Activated naive CD4-positive, alpha-beta T cell treated with anti-CD3 and anti-CD28 coated beads, Interleukin-2, amount 10 ng/mL, durations not matched to agents 7 days and 5 days (primary cell): ENCODE results near the gene RNF186.
"Not testable (repeated sequence)": the region's sequence is repeated elsewhere in the genome, so short reads cannot be mapped to it uniquely, and the experiment has no call there.

ENCODE experiments used
- CTCF ChIA-PET: fragments of 350-600 bp; sonication (Branson Sonifier 250); formaldehyde crosslinking; loops from one replicate; lab custom pipeline; 2021; ENCODE audit warnings: antibody characterized with exemption; lab: Charles Lee
- DNase-seq: peaks from one replicate; pipeline ENCODE4 v3.0.0-alpha.2; 2020
- H3K27ac Mint-ChIP-seq: one replicate; pipeline ENCODE4 v1.8.0; 2021; ENCODE audit warnings: mild to moderate bottlenecking, moderate library complexity, mixed read lengths
- H3K27me3 Mint-ChIP-seq: one replicate; pipeline ENCODE4 v1.8.0; 2021; ENCODE audit warnings: mild to moderate bottlenecking, mixed read lengths
- H3K36me3 Mint-ChIP-seq: one replicate; pipeline ENCODE4 v1.8.0; 2021; ENCODE audit warnings: mixed read lengths
- H3K4me1 Mint-ChIP-seq: one replicate; pipeline ENCODE4 v1.8.0; 2021; ENCODE audit warnings: mixed read lengths
- H3K4me3 Mint-ChIP-seq: one replicate; pipeline ENCODE4 v1.8.0; 2021; ENCODE audit warnings: mild to moderate bottlenecking, moderate library complexity, mixed read lengths
- H3K9me3 Mint-ChIP-seq: one replicate; pipeline ENCODE4 v1.8.0; 2021; ENCODE audit warnings: mixed read lengths

Gene RNF186

GRCh38 chr1:19845555-19845954 lies 30.5 kb upstream of the RNF186 start:
- no peaks in the 10 kb centered on the region for H3K36me3 Mint-ChIP-seq
- no peak overlapping the region for H3K4me3 Mint-ChIP-seq
- DNase-seq: no peak
- H3K27me3 Mint-ChIP-seq: peaks cover 32% of the 10 kb centered on the region
- H3K27ac Mint-ChIP-seq: no peak overlapping the region
- no peaks in the 10 kb centered on the region for H3K4me1 Mint-ChIP-seq
- H3K9me3 Mint-ChIP-seq: no peaks in the 10 kb centered on the region
- CTCF ChIA-PET: interaction anchor here (0.6 to 1.2 kb wide), 2 partner anchors 650 to 732 kb away, joined by 3 to 4 read pairs; no protein-coding TSS in a partner anchor

GRCh38 chr1:19844731-19845495 lies 29.8 kb upstream of the RNF186 start:
- H3K9me3 Mint-ChIP-seq: no peaks in the 10 kb centered on the region
- CTCF ChIA-PET: interaction anchor here (1.2 kb wide), 1 partner anchor 651 kb away, joined by 3 read pairs; no protein-coding TSS in a partner anchor
- peaks cover 32% of the 10 kb centered on the region for H3K27me3 Mint-ChIP-seq
- no peak for DNase-seq
- no peak overlapping the region for H3K4me3 Mint-ChIP-seq
- no peaks in the 10 kb centered on the region for H3K4me1 Mint-ChIP-seq
- no peaks in the 10 kb centered on the region for H3K36me3 Mint-ChIP-seq
- H3K27ac Mint-ChIP-seq: no peak overlapping the region

GRCh38 chr1:19840228-19840627 lies 25.1 kb upstream of the RNF186 start:
- Mint-ChIP-seq H3K4me3 (no peak overlapping the region), H3K27ac (no peak overlapping the region), H3K9me3 (no peaks in the 10 kb centered on the region), H3K36me3 (no peaks in the 10 kb centered on the region), H3K4me1 (no peaks in the 10 kb centered on the region), H3K27me3 (peaks cover 30% of the 10 kb centered on the region)
- no peak for DNase-seq
- CTCF ChIA-PET: no interaction called here

GRCh38 chr1:19837866-19838265 lies 22.8 kb upstream of the RNF186 start:
- no peaks in the 10 kb centered on the region for H3K36me3 Mint-ChIP-seq
- H3K9me3 Mint-ChIP-seq: no peaks in the 10 kb centered on the region
- no peak overlapping the region for H3K27ac Mint-ChIP-seq
- H3K27me3 Mint-ChIP-seq: peaks cover 28% of the 10 kb centered on the region
- H3K4me3 Mint-ChIP-seq: no peak overlapping the region
- CTCF ChIA-PET: no interaction called here
- DNase-seq: no peak
- H3K4me1 Mint-ChIP-seq: no peaks in the 10 kb centered on the region

GRCh38 chr1:19835578-19835977 lies 20.5 kb upstream of the RNF186 start:
- peaks cover 37% of the 10 kb centered on the region for H3K27me3 Mint-ChIP-seq
- no peaks in the 10 kb centered on the region for H3K36me3 Mint-ChIP-seq
- no peaks in the 10 kb centered on the region for H3K4me1 Mint-ChIP-seq
- H3K4me3 Mint-ChIP-seq: no peak overlapping the region
- no peak for DNase-seq
- no peak overlapping the region for H3K27ac Mint-ChIP-seq
- no peaks in the 10 kb centered on the region for H3K9me3 Mint-ChIP-seq
- CTCF ChIA-PET: no interaction called here

- Mint-ChIP-seq H3K4me3 (no peak overlapping the region), H3K27me3 (peaks cover 31% of the 10 kb centered on the region), H3K9me3 (no peaks in the 10 kb centered on the region), H3K36me3 (no peaks in the 10 kb centered on the region), H3K27ac (no peak overlapping the region), H3K4me1 (no peaks in the 10 kb centered on the region)
- CTCF ChIA-PET: no interaction called here
- DNase-seq: no peak
Observed at GRCh38 chr1:19831441-19831840, 16.4 kb upstream of the RNF186 start.

- no peak overlapping the region for H3K4me3 Mint-ChIP-seq
- H3K4me1 Mint-ChIP-seq: peaks cover 4% of the 10 kb centered on the region
- no peak overlapping the region for H3K27ac Mint-ChIP-seq
- H3K36me3 Mint-ChIP-seq: no peaks in the 10 kb centered on the region
- CTCF ChIA-PET: no interaction called here
- H3K9me3 Mint-ChIP-seq: no peaks in the 10 kb centered on the region
- DNase-seq: no peak
- peaks cover 31% of the 10 kb centered on the region for H3K27me3 Mint-ChIP-seq
Observed at GRCh38 chr1:19828546-19828945, 13.5 kb upstream of the RNF186 start.

GRCh38 chr1:19825298-19825697 lies 10.2 kb upstream of the RNF186 start:
- CTCF ChIA-PET: no interaction called here
- Mint-ChIP-seq H3K36me3 (no peaks in the 10 kb centered on the region), H3K4me1 (peaks cover 4% of the 10 kb centered on the region), H3K9me3 (no peaks in the 10 kb centered on the region), H3K27me3 (peaks cover 24% of the 10 kb centered on the region), H3K27ac (no peak overlapping the region), H3K4me3 (no peak overlapping the region)
- DNase-seq: no peak

GRCh38 chr1:19824541-19824940 lies 9.5 kb upstream of the RNF186 start:
- Mint-ChIP-seq H3K36me3 (no peaks in the 10 kb centered on the region), H3K4me3 (no peak overlapping the region), H3K27me3 (peaks cover 18% of the 10 kb centered on the region), H3K4me1 (peaks cover 4% of the 10 kb centered on the region), H3K9me3 (no peaks in the 10 kb centered on the region), H3K27ac (no peak overlapping the region)
- CTCF ChIA-PET: interaction anchor here (0.5 kb wide), 1 partner anchor 17 kb away, joined by 3 read pairs; no protein-coding TSS in a partner anchor
- no peak for DNase-seq

GRCh38 chr1:19824036-19824435 lies 9.0 kb upstream of the RNF186 start:
- CTCF ChIA-PET: interaction anchor here (0.5 kb wide), 1 partner anchor 17 kb away, joined by 3 read pairs; no protein-coding TSS in a partner anchor
- H3K4me1 Mint-ChIP-seq: peaks cover 4% of the 10 kb centered on the region
- no peak for DNase-seq

GRCh38 chr1:19819701-19820100 lies 4.6 kb upstream of the RNF186 start:
- H3K36me3 Mint-ChIP-seq: no peaks in the 10 kb centered on the region
- H3K27me3 Mint-ChIP-seq: peaks cover 12% of the 10 kb centered on the region
- CTCF ChIA-PET: no interaction called here
- H3K27ac Mint-ChIP-seq: no peak overlapping the region
- no peak for DNase-seq
- H3K4me3 Mint-ChIP-seq: no peak overlapping the region
- peaks cover 3% of the 10 kb centered on the region for H3K4me1 Mint-ChIP-seq
- no peaks in the 10 kb centered on the region for H3K9me3 Mint-ChIP-seq

More at GRCh38 chr1:19824036-19824435, 9.0 kb upstream of the RNF186 start:
- peaks cover 18% of the 10 kb centered on the region for H3K27me3 Mint-ChIP-seq
- no peak overlapping the region for H3K4me3 Mint-ChIP-seq
- H3K9me3 Mint-ChIP-seq: no peaks in the 10 kb centered on the region
- H3K27ac Mint-ChIP-seq: no peak overlapping the region
- no peaks in the 10 kb centered on the region for H3K36me3 Mint-ChIP-seq

- Mint-ChIP-seq H3K36me3 (no peaks in the 10 kb centered on the region), H3K27ac (no peak overlapping the region), H3K4me1 (no peaks in the 10 kb centered on the region), H3K4me3 (no peak overlapping the region), H3K27me3 (peaks cover 19% of the 10 kb centered on the region), H3K9me3 (no peaks in the 10 kb centered on the region)
- no peak for DNase-seq
- CTCF ChIA-PET: no interaction called here
Observed at GRCh38 chr1:19818324-19818723, 3.2 kb upstream of the RNF186 start.

GRCh38 chr1:19817160-19817559 lies 2.1 kb upstream of the RNF186 start:
- H3K4me1 Mint-ChIP-seq: no peaks in the 10 kb centered on the region
- no peak overlapping the region for H3K27ac Mint-ChIP-seq
- no peak overlapping the region for H3K4me3 Mint-ChIP-seq
- no peaks in the 10 kb centered on the region for H3K9me3 Mint-ChIP-seq
- CTCF ChIA-PET: interaction anchor here (1.0 to 1.2 kb wide), 2 partner anchors 44 to 55 kb away, joined by 3 read pairs; no protein-coding TSS in a partner anchor
- H3K36me3 Mint-ChIP-seq: no peaks in the 10 kb centered on the region
- peaks cover 19% of the 10 kb centered on the region for H3K27me3 Mint-ChIP-seq
- no peak for DNase-seq

- peaks cover 15% of the 10 kb centered on the region for H3K27me3 Mint-ChIP-seq
- H3K9me3 Mint-ChIP-seq, H3K4me1 Mint-ChIP-seq, H3K36me3 Mint-ChIP-seq, H3K4me3 Mint-ChIP-seq, H3K27ac Mint-ChIP-seq, DNase-seq: not testable (repeated sequence)
- CTCF ChIA-PET: interaction anchor here (1.0 to 1.2 kb wide), 2 partner anchors 45 to 55 kb away, joined by 3 read pairs; no protein-coding TSS in a partner anchor
Observed at GRCh38 chr1:19816737-19817086, 1.6 kb upstream of the RNF186 start.
